ENCODE results near the gene DTNA. TPM values are rescaled to one million over a fixed set of nuclear protein-coding genes. Genes with fewer than 3 reads are reported as not detected.

The DTNA gene
- total and polyA plus RNA-seq, 2 of the 8 experiments (the other 6 are each of a cell fraction or from before 2014, with no cell fraction given): 30.2 to 32.7 TPM

DNA sequence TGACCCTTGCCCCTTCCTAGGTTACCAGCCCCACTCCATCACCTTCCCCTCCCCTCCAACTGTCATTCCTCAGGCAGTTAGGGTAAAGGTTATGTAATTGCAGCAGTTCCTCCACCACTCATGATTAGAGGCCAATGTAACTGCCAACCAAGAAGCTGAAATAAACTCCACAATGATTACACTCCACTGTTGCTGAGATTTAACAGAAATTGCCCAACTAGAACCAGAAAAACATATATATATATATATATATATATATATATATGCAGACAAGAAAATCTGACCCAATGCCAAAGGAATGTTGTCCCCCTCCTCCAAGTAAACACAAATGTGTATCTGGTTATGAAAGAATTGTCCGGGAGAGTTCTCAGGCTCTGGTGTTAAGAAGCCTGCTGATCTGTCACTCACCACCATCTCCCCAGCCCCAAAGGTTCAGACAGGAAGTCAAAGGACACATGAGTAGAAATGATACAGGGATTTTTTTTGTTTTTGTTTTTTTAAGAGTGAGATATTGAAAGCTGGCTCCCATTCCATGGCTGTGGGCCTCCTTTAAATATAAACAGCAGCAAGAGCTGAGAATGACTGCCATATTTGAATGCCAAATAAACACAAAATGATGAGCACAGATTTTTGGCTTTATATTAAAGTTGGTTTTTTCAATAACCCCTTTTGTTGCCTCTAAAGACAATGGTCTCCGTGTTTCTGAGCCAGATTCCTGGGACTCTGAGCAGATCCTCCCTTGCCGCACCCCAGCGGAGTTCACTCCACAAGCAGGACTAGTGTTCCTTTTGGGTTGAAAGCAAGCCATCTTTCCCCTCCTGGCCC, 204.0 kb downstream of the DTNA start (continued):
- TF ChIP-seq HDAC6 (IDR thresholded peaks at IDR 0.05; ENCODE audit: low read depth, low read length) (no peak), SIRT6 (IDR thresholded peaks at IDR 0.05; ENCODE audit: low read length) (no peak), SP4 (IDR thresholded peaks at IDR 0.05; ENCODE audit: low read length) (no peak), EGR1 (IDR thresholded peaks at IDR 0.05; ENCODE audit: borderline replicate concordance, low read depth, low read length) (no peak), CREB1 (IDR thresholded peaks at IDR 0.05) (no peak)
